A673 (cell line): Measurements from ENCODE around the gene PAK5.

Experiments
- EZH2 ChIP-seq: fragments of 200-600 bp; sonication (generic); IDR thresholded peaks from 2 replicates; pipeline ENCODE4 v1.6.1; 2017; ENCODE audit warnings: borderline replicate concordance, low read depth, mild to moderate bottlenecking, mixed read lengths, antibody characterized with exemption, low read length; ENCODE audit not compliant: poor library complexity, severe bottlenecking
- TF ChIP-seq, protein P1 (sequence below): fragments of 300-800, 200-600 bp; sonication (generic); conservative IDR thresholded peaks from 2 replicates; pipeline ENCODE4 v1.5.1; 2017; ENCODE audit warnings: low read depth, mild to moderate bottlenecking, antibody characterized with exemption, low read length, moderate library complexity, mixed read lengths

DNA sequence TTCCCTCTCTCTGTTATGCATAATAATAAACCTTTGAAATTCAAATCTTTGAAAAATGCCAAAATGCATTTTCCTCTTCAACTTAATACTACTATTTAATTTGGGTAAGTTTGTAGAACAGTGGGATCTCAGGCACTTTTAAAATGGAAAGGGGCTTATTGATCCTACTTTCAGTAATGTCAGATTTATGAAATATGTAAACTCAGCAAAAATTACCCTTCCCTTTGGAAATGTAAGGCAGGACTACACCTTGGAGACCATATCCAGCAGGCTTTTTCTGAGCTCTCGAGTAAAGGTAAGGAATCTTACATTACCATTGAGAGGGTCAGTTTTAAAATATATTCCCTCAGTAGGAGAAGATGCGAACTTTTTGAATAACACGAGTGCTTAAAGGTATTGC lies 175.5 kb downstream of the PAK5 start:
- no peak for TF ChIP-seq EZH2
- TF ChIP-seq, protein P1, sequence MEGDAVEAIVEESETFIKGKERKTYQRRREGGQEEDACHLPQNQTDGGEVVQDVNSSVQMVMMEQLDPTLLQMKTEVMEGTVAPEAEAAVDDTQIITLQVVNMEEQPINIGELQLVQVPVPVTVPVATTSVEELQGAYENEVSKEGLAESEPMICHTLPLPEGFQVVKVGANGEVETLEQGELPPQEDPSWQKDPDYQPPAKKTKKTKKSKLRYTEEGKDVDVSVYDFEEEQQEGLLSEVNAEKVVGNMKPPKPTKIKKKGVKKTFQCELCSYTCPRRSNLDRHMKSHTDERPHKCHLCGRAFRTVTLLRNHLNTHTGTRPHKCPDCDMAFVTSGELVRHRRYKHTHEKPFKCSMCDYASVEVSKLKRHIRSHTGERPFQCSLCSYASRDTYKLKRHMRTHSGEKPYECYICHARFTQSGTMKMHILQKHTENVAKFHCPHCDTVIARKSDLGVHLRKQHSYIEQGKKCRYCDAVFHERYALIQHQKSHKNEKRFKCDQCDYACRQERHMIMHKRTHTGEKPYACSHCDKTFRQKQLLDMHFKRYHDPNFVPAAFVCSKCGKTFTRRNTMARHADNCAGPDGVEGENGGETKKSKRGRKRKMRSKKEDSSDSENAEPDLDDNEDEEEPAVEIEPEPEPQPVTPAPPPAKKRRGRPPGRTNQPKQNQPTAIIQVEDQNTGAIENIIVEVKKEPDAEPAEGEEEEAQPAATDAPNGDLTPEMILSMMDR = no peak
